ENCODE data around the gene CBX3. TPM values are rescaled to one million over a fixed set of nuclear protein-coding genes. Genes with fewer than 3 reads are reported as not detected.

CBX3 gene
- total and polyA plus RNA-seq, 2 of the 13 experiments (the other 11 are each of a cell fraction or from before 2014, with no cell fraction given), result 53.9 to 249 TPM

- no peaks in the 10 kb centered on the region for H3K9me3 ChIP-seq (ENCODE audit: low read length)
- FAIRE-seq (no peak), ATAC-seq (peak; percentile 1), DNase-seq (ENCODE audit: low spot score) (no peak)
- POLR2A ChIA-PET, result interaction anchor here (1.2 to 3.4 kb wide), 6 partner anchors 9 to 36 kb away, joined by 4 to 40 read pairs (median 10); partner anchors contain the start of genes CBX3, HNRNPA2B1 and NFE2L3
- H2AFZ ChIP-seq (ENCODE audit: low read length), result no peak overlapping the region
- 94% methylated on average over 9 of the region's 9 CpGs for WGBS (ENCODE audit: low lambda C conversion rate)
- no peaks in the 10 kb centered on the region for H3K27me3 ChIP-seq (ENCODE audit: control insufficient read depth in 1 of 2, insufficient read depth in 2 of 2, low read length in 2 of 2)
- intact Hi-C loops (cut with micrococcal nuclease; ENCODE audit: unreplicated experiment), result no loop called here
- H3K79me2 ChIP-seq (ENCODE audit: insufficient read depth, low read length), result peaks cover 6% of the 10 kb centered on the region
- peaks cover 10 to 36% of the 10 kb centered on the region in 2 experiments for H3K36me3 ChIP-seq (replicated peaks in 1 of 2; ENCODE audit: control insufficient read depth in 1 of 2, insufficient read depth in 2 of 2, low read length in 2 of 2)
- H3K4me3 ChIP-seq (replicated peaks in 1 of 3; ENCODE audit: insufficient read depth in 1 of 3, low read depth in 2 of 3, low read length in 3 of 3), result no peak overlapping the region
- H3K9ac ChIP-seq (ENCODE audit: insufficient read depth, low read depth, low read length), result no peak overlapping the region
- H4K20me1 ChIP-seq (ENCODE audit: insufficient read depth, low read length), result peaks cover 69% of the 10 kb centered on the region
- H3K27ac ChIP-seq (ENCODE audit: extremely low read length, insufficient read depth, low read length), result no peak overlapping the region
- BruUV-seq (replicated peaks), result no TSS peak
- no peak overlapping the region for H3K4me2 ChIP-seq (ENCODE audit: low read depth, low read length)
- H3K4me1 ChIP-seq (ENCODE audit: insufficient read depth, low read length), result peaks cover 20% of the 10 kb centered on the region
- in situ Hi-C loops (cut with HindIII; ENCODE audit: extremely low pct_ligation_motif_present, low pct_unique_long_range_greater_than_20kb), result loop anchor here (10.0 kb wide), 1 partner anchor 94 kb away; no protein-coding TSS in a partner anchor
- CTCF ChIA-PET (ENCODE audit: low intra/inter-chr PET ratio, low total read pairs), result no interaction called here
- TF ChIP-seq SNRNP70 (IDR thresholded peaks at IDR 0.05; ENCODE audit: low read depth, low read length), result 0 out of 2 replicates have a peak, but pooled peaks have one; percentile 54
- TF ChIP-seq POLR2AphosphoS2 (IDR thresholded peaks at IDR 0.05; ENCODE audit: low read depth, low read length), result peak; percentile 95; the same call in 1 of the 2 replicates
- peak; percentile 24; the same call in 1 of the 2 replicates for TF ChIP-seq NFIC (IDR thresholded peaks at IDR 0.05; ENCODE audit: low read length)
- TF ChIP-seq AGO1 (IDR thresholded peaks at IDR 0.05; ENCODE audit: low read depth, low read length, poor library complexity, severe bottlenecking), result no peak
- peak; percentile 66 for TF ChIP-seq POLR2G (IDR thresholded peaks at IDR 0.05; ENCODE audit: low read depth, low read length)
- no peak for TF ChIP-seq SNAI1 (CRISPR knock-in tag; IDR thresholded peaks at IDR 0.05; ENCODE audit: borderline replicate concordance)
- TF ChIP-seq XBP1 (CRISPR knock-in tag; IDR thresholded peaks at IDR 0.05), result no peak
- peak; percentile 62; the same call in 1 of the 2 replicates for TF ChIP-seq SSRP1 (CRISPR knock-in tag; IDR thresholded peaks at IDR 0.05)
- TF ChIP-seq ZNF562 (CRISPR knock-in tag; IDR thresholded peaks at IDR 0.05; ENCODE audit: borderline replicate concordance), result peak; percentile 25; the same call in 1 of the 2 replicates
- TF ChIP-seq ZBTB39 (CRISPR knock-in tag; IDR thresholded peaks at IDR 0.05), result no peak
- no peak for TF ChIP-seq NFE2L2 (IDR thresholded peaks at IDR 0.05; ENCODE audit: low read length)
- TF ChIP-seq RBFOX2 (IDR thresholded peaks at IDR 0.05; ENCODE audit: low read depth, low read length), result peak; percentile 66; the same call in 1 of the 2 replicates
- no peak for TF ChIP-seq ETV5 (CRISPR knock-in tag; IDR thresholded peaks at IDR 0.05; ENCODE audit: borderline replicate concordance)
- no peak for TF ChIP-seq ZNF383 (CRISPR knock-in tag; IDR thresholded peaks at IDR 0.05; ENCODE audit: borderline replicate concordance)
- no peak for TF ChIP-seq RORA (CRISPR knock-in tag; IDR thresholded peaks at IDR 0.05)
- TF ChIP-seq POLR2A (IDR thresholded peaks at IDR 0.05; ENCODE audit: insufficient read depth in 1 of 2, low read depth in 2 of 2, low read length in 2 of 2), result peak; percentile 37 to 49; a peak in 1 of 4 replicates
- TF ChIP-seq BRF2 (CRISPR knock-in tag; IDR thresholded peaks at IDR 0.05), result peak; percentile 43; the same call in 1 of the 2 replicates
- TF ChIP-seq STAT6 (CRISPR knock-in tag; IDR thresholded peaks at IDR 0.05; ENCODE audit: borderline replicate concordance), result no peak
- TF ChIP-seq MBD4 (IDR thresholded peaks at IDR 0.05; ENCODE audit: borderline replicate concordance, low read length), result peak; percentile 84
Measured at GRCh38 chr7:26188206-26188956, 13.2 kb upstream of the CBX3 start.

Measured in HepG2 (cell line).